ENCODE data around the gene RIPPLY3. TPM values are rescaled to one million over a fixed set of nuclear protein-coding genes. Genes with fewer than 3 reads are reported as not detected.

The RIPPLY3 gene
- total RNA-seq, 4 donors from 2014 or later = not detected

DNA sequence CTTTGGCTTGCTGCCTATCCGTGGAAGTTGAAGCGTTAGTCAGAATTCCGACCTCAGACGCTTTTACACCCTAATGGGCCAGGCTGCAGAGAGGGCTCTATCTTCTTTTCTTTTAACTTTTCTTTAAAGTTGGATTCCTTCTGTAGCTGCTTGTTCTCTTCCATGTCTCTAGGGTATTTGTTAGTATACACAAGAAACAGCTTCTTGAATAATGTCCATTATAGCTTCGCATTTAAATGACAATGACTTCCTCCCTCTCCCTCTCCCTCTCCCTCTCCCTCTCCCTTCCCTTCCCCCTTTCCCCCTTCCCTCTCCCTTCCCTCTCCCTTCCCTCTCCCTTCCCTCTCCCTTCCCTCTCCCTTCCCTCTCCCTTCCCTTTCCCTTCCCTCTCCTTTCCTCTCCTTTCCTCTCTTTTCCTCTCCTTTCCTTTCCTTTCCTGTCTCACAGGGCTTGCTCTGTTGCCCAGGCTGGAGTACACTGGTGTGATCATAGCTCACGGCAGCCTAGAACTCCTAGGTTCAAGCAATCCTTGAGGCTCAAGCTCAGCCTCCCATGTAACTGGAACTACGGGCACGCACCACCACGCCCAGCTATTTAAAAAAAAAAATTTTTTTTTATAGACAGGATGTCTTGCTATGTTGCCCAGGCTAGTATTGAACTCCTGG, 33.0 kb downstream of the RIPPLY3 start:
- Histone ChIP-seq H3K27me3 (no peaks in the 10 kb centered on the region), H3K36me3 (no peaks in the 10 kb centered on the region), H3K4me1 (no peaks in the 10 kb centered on the region), H3K9me3 (no peaks in the 10 kb centered on the region), H3K4me3 (replicated peaks in 1 of 3) (no peak overlapping the region), H3K27ac (no peak overlapping the region)
- 73 to 76% methylated on average over 9 of the region's 9 CpGs for WGBS, 2 donors
- TF ChIP-seq, protein P1, sequence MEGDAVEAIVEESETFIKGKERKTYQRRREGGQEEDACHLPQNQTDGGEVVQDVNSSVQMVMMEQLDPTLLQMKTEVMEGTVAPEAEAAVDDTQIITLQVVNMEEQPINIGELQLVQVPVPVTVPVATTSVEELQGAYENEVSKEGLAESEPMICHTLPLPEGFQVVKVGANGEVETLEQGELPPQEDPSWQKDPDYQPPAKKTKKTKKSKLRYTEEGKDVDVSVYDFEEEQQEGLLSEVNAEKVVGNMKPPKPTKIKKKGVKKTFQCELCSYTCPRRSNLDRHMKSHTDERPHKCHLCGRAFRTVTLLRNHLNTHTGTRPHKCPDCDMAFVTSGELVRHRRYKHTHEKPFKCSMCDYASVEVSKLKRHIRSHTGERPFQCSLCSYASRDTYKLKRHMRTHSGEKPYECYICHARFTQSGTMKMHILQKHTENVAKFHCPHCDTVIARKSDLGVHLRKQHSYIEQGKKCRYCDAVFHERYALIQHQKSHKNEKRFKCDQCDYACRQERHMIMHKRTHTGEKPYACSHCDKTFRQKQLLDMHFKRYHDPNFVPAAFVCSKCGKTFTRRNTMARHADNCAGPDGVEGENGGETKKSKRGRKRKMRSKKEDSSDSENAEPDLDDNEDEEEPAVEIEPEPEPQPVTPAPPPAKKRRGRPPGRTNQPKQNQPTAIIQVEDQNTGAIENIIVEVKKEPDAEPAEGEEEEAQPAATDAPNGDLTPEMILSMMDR (IDR thresholded peaks at IDR 0.05) = no peak
- no peak for TF ChIP-seq POLR2A (IDR thresholded peaks at IDR 0.05)
- intact Hi-C loops (cut with DNase I) = no loop called here
- DNase-seq = no peak

DNA sequence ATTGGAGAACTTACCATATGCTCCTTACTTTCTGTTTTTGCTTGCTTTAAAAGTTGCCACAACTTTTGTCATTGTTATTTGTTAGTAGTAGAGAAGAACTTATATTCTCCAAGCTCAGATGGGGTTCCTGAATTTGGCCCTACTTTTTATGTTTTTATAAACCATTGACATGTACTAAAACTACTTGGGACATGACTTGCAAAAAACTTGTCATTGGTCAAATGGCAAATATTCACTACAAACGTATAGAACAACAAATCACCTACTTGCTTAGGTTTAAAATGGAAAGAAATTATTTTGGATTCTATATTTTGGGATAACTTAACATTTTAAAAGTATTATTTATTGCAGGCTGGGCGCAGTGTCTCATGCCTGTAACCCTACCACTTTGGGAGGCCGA, 33.7 kb downstream of the RIPPLY3 start:
- 93 to 98% methylated on average over 3 of the region's 3 CpGs for WGBS, 2 donors
- Histone ChIP-seq H3K36me3 (no peaks in the 10 kb centered on the region), H3K27me3 (no peaks in the 10 kb centered on the region), H3K4me3 (replicated peaks in 1 of 3) (no peak overlapping the region), H3K9me3 (no peaks in the 10 kb centered on the region), H3K4me1 (no peaks in the 10 kb centered on the region), H3K27ac (no peak overlapping the region)
- no peak for TF ChIP-seq POLR2A (IDR thresholded peaks at IDR 0.05)
- TF ChIP-seq, protein P1 (IDR thresholded peaks at IDR 0.05) = no peak
- no peak for DNase-seq
- intact Hi-C loops (cut with DNase I) = no loop called here

DNA sequence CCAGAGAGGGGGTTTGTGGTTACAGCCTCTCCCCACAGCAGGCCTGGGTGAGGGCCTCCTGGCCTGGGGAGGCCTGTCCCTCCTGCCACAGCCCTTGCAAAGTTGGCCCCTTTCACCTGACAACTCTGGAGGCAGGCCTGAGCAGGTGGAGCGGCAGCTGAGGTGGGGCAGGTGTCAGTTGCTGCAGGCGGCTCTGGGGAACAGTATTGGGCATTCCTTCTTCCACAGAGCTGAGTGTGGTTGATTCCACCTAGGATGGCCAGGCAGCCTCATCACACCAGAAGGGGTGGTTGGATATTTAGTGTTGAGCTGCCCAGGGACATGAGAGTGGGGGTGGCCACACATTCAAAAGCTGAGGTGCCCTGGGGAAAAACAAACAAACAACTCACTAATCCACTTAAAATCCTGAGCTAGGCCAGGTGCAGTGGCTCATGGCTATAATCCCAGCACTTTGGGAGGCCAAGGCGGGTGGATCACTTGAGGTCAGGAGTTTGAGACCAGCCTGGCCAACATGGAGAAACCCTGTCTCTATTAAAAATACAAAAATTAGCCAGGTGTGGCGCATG, 35.3 kb downstream of the RIPPLY3 start:
- no peak overlapping the region for H3K27ac ChIP-seq
- DNase-seq = no peak
- no peaks in the 10 kb centered on the region for H3K9me3 ChIP-seq
- H3K27me3 ChIP-seq = no peaks in the 10 kb centered on the region
- 92 to 100% methylated on average over 4 of the region's 4 CpGs for WGBS, 2 donors
- no peak overlapping the region for H3K4me3 ChIP-seq (replicated peaks in 1 of 3)
- intact Hi-C loops (cut with DNase I) = no loop called here
- no peak for TF ChIP-seq POLR2A (IDR thresholded peaks at IDR 0.05)
- TF ChIP-seq, protein P1 (IDR thresholded peaks at IDR 0.05) = no peak
- no peaks in the 10 kb centered on the region for H3K36me3 ChIP-seq
- H3K4me1 ChIP-seq = no peaks in the 10 kb centered on the region

DNA sequence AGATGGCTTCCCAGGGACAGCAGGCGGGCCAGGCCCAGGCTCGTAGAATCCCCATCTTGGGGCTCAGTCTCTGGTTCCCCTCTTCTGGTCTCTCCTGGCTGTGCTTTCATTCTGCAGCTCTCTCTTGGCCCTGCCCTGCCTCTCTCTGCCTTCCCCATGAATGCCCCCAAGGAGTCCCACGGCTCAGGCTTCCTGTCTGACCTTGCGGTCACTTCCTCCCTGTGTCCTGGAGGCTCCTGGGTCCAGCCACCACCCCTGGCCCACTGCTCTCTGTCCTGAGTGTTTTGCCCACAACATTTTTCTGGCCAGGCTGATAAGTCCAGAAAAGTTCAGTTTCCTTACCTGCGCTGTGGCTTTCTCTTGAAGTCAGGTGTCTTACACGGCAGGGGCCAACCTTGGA, 37.3 kb downstream of the RIPPLY3 start:
- intact Hi-C loops (cut with DNase I) = no loop called here
- 86 to 92% methylated on average over 6 of the region's 6 CpGs for WGBS, 2 donors
- Histone ChIP-seq H3K4me3 (replicated peaks in 1 of 3) (no peak overlapping the region), H3K27me3 (no peaks in the 10 kb centered on the region), H3K4me1 (no peaks in the 10 kb centered on the region), H3K27ac (no peak overlapping the region), H3K36me3 (no peaks in the 10 kb centered on the region), H3K9me3 (no peaks in the 10 kb centered on the region)
- no peak for DNase-seq
- no peak for TF ChIP-seq POLR2A (IDR thresholded peaks at IDR 0.05)
- TF ChIP-seq, protein P1 (IDR thresholded peaks at IDR 0.05) = no peak

DNA sequence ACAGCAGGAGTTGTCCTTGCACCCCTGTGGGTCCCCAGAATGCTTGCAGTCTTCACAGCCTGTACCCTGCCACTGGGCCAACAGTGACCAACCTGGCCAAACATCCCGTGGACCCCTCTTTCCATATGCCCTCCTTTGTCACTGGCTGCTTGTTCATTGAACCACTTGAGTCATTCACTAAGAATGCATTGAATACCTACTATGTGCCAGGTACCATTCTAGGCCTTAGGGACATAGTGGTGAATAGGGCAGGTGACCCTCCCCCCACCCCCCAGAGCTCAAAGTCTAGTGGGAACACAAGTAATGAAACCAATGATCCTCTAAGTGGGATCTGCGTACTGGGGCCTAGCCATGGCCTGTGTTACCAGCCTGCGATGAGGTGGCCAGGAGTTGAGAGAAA, 38.1 kb downstream of the RIPPLY3 start:
- TF ChIP-seq POLR2A (IDR thresholded peaks at IDR 0.05) = no peak
- TF ChIP-seq, protein P1 (IDR thresholded peaks at IDR 0.05) = no peak
- no peak for DNase-seq
- no peaks in the 10 kb centered on the region for H3K4me1 ChIP-seq
- H3K27ac ChIP-seq = no peak overlapping the region
- WGBS, 2 donors = 98 to 99% methylated on average over 3 of the region's 3 CpGs
- H3K4me3 ChIP-seq (replicated peaks in 1 of 3) = no peak overlapping the region
- H3K27me3 ChIP-seq = no peaks in the 10 kb centered on the region
- H3K36me3 ChIP-seq = no peaks in the 10 kb centered on the region
- H3K9me3 ChIP-seq = no peaks in the 10 kb centered on the region
- intact Hi-C loops (cut with DNase I) = no loop called here
